Diencephalon (tissue), 1 donor: ENCODE measurements around the gene RBP5. TPM values are rescaled to one million over a fixed set of nuclear protein-coding genes. Genes with fewer than 3 reads are reported as not detected.

Experiments used
- small RNA-seq: library from RNA; depleted of rRNA; stranded (forward); fragments of <200 nt; gene quantifications from one replicate; pipeline ENCODE3, GENCODE V24; 2014
- total RNA-seq: library from RNA; depleted of rRNA; stranded (reverse); fragments of >200 nt; gene quantifications from one replicate; pipeline ENCODE4 v1.2.3, GENCODE V29; 2014

RBP5 gene
- 0.46 TPM for total RNA-seq

GRCh38 chr12:7128681-7129286, at the start of gene RBP5:
Gene RBP5 (minus strand): TSS chr12:7128889. CDS start chr12:7128775, 114 bp downstream.

GRCh38 chr12:7129872-7130691, 1.4 kb upstream of the RBP5 start, which contains the start of gene CLSTN3:
Gene CLSTN3 (plus strand): TSS chr12:7130371. CDS start chr12:7130649, 278 bp downstream.

GRCh38 chr12:7108796-7109571, 19.7 kb downstream of the RBP5 start, which contains the start of gene C1RL:
Gene C1RL (minus strand): TSS chr12:7109214. CDS start chr12:7109180, 34 bp downstream.

GRCh38 chr12:7092229-7092985, 36.3 kb downstream of the RBP5 start, which contains the start of gene C1R:
Gene C1R (minus strand): TSS chr12:7092445. CDS start chr12:7092388, 57 bp downstream.

Small RNA genes within 50 kb of the gene (small RNA-seq; reads per million reads assigned to genes)
- not detected for gene RNU6-485P

Other genes starting within 250 kb of the RBP5 start
- gene LRRC23, start 224.1 kb downstream of the RBP5 start, total RNA-seq = 27.7 TPM
- 308 TPM for gene ENO2, start 214.3 kb downstream of the RBP5 start, total RNA-seq
- gene ATN1, start 200.9 kb downstream of the RBP5 start, total RNA-seq = 13.1 TPM
- not detected for gene RNU7-1, start 185.1 kb downstream of the RBP5 start, total RNA-seq
- 203 TPM for gene C12orf57, start 184.9 kb downstream of the RBP5 start, total RNA-seq
- gene PTPN6, start 177.5 kb downstream of the RBP5 start, total RNA-seq = 5.8 TPM
- gene PHB2, start 158.2 kb downstream of the RBP5 start, total RNA-seq = 100 TPM
- gene EMG1, start 158.0 kb downstream of the RBP5 start, total RNA-seq = 20.8 TPM
- 13.8 TPM for gene LPCAT3, start 110.4 kb downstream of the RBP5 start, total RNA-seq
- gene C1S, start 68.2 kb downstream of the RBP5 start, total RNA-seq = 13.1 TPM
- gene C1R, start 36.4 kb downstream of the RBP5 start, total RNA-seq = 6.7 TPM
- gene C1RL, start 19.7 kb downstream of the RBP5 start, total RNA-seq = 4.6 TPM
- gene CLSTN3, start 1.5 kb upstream of the RBP5 start, total RNA-seq = 184 TPM
- gene PEX5, start 60.8 kb upstream of the RBP5 start, total RNA-seq = 58.1 TPM
- not detected for gene ACSM4, start 175.2 kb upstream of the RBP5 start, total RNA-seq